HepG2 (cell line): ENCODE measurements around the gene L1CAM. TPM values are rescaled to one million over a fixed set of nuclear protein-coding genes. Genes with fewer than 3 reads are reported as not detected.
A peak's percentile ranks its signal among the peaks of the same experiment; 100 is the strongest.

Source experiments
- CHCHD3 ChIP-seq: sonication (generic); formaldehyde crosslinking; IDR thresholded peaks from 2 replicates; pipeline ENCODE4 v1.8.0; 2022; ENCODE audit warnings: mild to moderate bottlenecking, missing genetic modification reagents, moderate library complexity
- EED ChIP-seq: sonication (generic); formaldehyde crosslinking; IDR thresholded peaks from 2 replicates; pipeline ENCODE4 v1.5.0; 2020; ENCODE audit warnings: mild to moderate bottlenecking, missing genetic modification reagents
- ELF1 ChIP-seq: sonication (generic); formaldehyde crosslinking; IDR thresholded peaks from 2 replicates; pipeline ENCODE4 v1.4.0; 2020; ENCODE audit warnings: missing genetic modification reagents
- GATAD2A ChIP-seq: IDR thresholded peaks from 2 replicates; pipeline ENCODE4 v1.6.1; 2016
- GTF3A ChIP-seq: sonication (generic); formaldehyde crosslinking; conservative IDR thresholded peaks from 2 replicates; pipeline ENCODE4 v1.4.0; 2020; ENCODE audit warnings: mild to moderate bottlenecking, missing genetic modification reagents
- IKZF1 ChIP-seq: fragments of 450-650 bp; IDR thresholded peaks from 2 replicates; pipeline ENCODE4 v1.7.1; 2016
- MIER3 ChIP-seq: IDR thresholded peaks from 2 replicates; pipeline ENCODE4 v1.6.1; 2016; ENCODE audit warnings: missing compliant biosample characterization, borderline replicate concordance
- PPARG ChIP-seq: conservative IDR thresholded peaks from 2 replicates; pipeline ENCODE4 v1.6.1; 2016; ENCODE audit warnings: missing biosample characterization, missing genetic modification reagents
- RARA ChIP-seq: IDR thresholded peaks from 2 replicates; pipeline ENCODE4 v1.6.1; 2016; ENCODE audit warnings: missing genetic modification reagents, missing compliant biosample characterization
- SAFB2 ChIP-seq: sonication (generic); formaldehyde crosslinking; IDR thresholded peaks from 2 replicates; pipeline ENCODE4 v1.5.1; 2020; ENCODE audit warnings: missing genetic modification reagents, low read depth, mild to moderate bottlenecking, borderline replicate concordance
- TBX2 ChIP-seq: sonication (generic); formaldehyde crosslinking; IDR thresholded peaks from 2 replicates; pipeline ENCODE4 v1.5.0; 2020; ENCODE audit warnings: missing genetic modification reagents, mild to moderate bottlenecking, borderline replicate concordance
- U2AF2 ChIP-seq: fragments of 200-400 bp; formaldehyde crosslinking; IDR thresholded peaks from 2 replicates; pipeline ENCODE4 v1.6.1; 2017; ENCODE audit warnings: low read depth, mild to moderate bottlenecking, low read length
- ZBTB21 ChIP-seq: sonication (generic); formaldehyde crosslinking; IDR thresholded peaks from 2 replicates; pipeline ENCODE4 v1.4.0; 2020; ENCODE audit warnings: missing genetic modification reagents
- ZFP37 ChIP-seq: sonication (generic); formaldehyde crosslinking; IDR thresholded peaks from 2 replicates; pipeline ENCODE4 v1.4.0; 2020; ENCODE audit warnings: missing genetic modification reagents, borderline replicate concordance
- ZNF644 ChIP-seq: IDR thresholded peaks from 2 replicates; pipeline ENCODE4 v1.6.1; 2016; ENCODE audit warnings: low read depth
- ZNF777 ChIP-seq: sonication (generic); formaldehyde crosslinking; IDR thresholded peaks from 2 replicates; pipeline ENCODE4 v1.4.0; 2020; ENCODE audit warnings: missing genetic modification reagents
- ZNF816 ChIP-seq: sonication (generic); formaldehyde crosslinking; IDR thresholded peaks from 2 replicates; pipeline ENCODE4 v1.8.0; 2022; ENCODE audit warnings: missing genetic modification reagents, mild to moderate bottlenecking, borderline replicate concordance
- ZSCAN20 ChIP-seq: sonication (generic); formaldehyde crosslinking; IDR thresholded peaks from 2 replicates; pipeline ENCODE4 v1.4.0; 2020; ENCODE audit warnings: missing genetic modification reagents, mild to moderate bottlenecking, borderline replicate concordance
- ZSCAN22 ChIP-seq: sonication (generic); formaldehyde crosslinking; IDR thresholded peaks from 2 replicates; pipeline ENCODE4 v1.4.0; 2020; ENCODE audit warnings: mild to moderate bottlenecking, missing genetic modification reagents
- ZSCAN9 ChIP-seq: IDR thresholded peaks from 2 replicates; pipeline ENCODE4 v1.6.1; 2016; ENCODE audit warnings: borderline replicate concordance
- polyA plus RNA-seq, 8 experiments: library from polyadenylated mRNA; depleted of rRNA in 3 of 8; stranded (reverse) in 7 of 8; unstranded in 1 of 8; fragments of >200 nt; fragmentation: Illumina TruSeq in 4 of 8; extraction: Trizol in 4 of 8; gene quantifications; 2 replicates each; pipeline versions ENCODE4 v1.2.1 to v1.2.3, GENCODE V29; 2011 to 2016; ENCODE audit warnings: low read depth in 4 of 8, missing spikeins in 1 of 8, mixed read lengths in 1 of 8; ENCODE audit not compliant: insufficient read depth in 1 of 8
- total RNA-seq, 5 experiments: library from RNA; depleted of rRNA; stranded (reverse); fragments of >200 nt; fragmentation: Illumina TruSeq; extraction: Trizol; gene quantifications; 2 replicates each; pipeline ENCODE4 v1.2.3, GENCODE V29; 2016; ENCODE audit warnings: low read depth in 1 of 5
- TF ChIP-seq, protein P1 (sequence below): sonication (generic); formaldehyde crosslinking; IDR thresholded peaks from 2 replicates; pipeline ENCODE4 v1.8.0; 2022; ENCODE audit warnings: low read depth, missing genetic modification reagents
- TF ChIP-seq, protein P2 (sequence below): sonication (generic); formaldehyde crosslinking; conservative IDR thresholded peaks from 2 replicates; pipeline ENCODE4 v1.4.0; 2020; ENCODE audit warnings: missing genetic modification reagents
- TF ChIP-seq, protein P3 (sequence below): sonication (generic); formaldehyde crosslinking; IDR thresholded peaks from 2 replicates; pipeline ENCODE4 v1.9.0; 2021; ENCODE audit warnings: missing genetic modification reagents, borderline replicate concordance
- TF ChIP-seq, protein P4 (sequence below): sonication (generic); formaldehyde crosslinking; IDR thresholded peaks from 2 replicates; pipeline ENCODE4 v1.8.0; 2022; ENCODE audit warnings: mild to moderate bottlenecking, missing genetic modification reagents, moderate library complexity

Gene L1CAM
- total and polyA plus RNA-seq, 2 of the 13 experiments (the other 11 are each of a cell fraction or from before 2014, with no cell fraction given), result 1.4 to 2.0 TPM

DNA sequence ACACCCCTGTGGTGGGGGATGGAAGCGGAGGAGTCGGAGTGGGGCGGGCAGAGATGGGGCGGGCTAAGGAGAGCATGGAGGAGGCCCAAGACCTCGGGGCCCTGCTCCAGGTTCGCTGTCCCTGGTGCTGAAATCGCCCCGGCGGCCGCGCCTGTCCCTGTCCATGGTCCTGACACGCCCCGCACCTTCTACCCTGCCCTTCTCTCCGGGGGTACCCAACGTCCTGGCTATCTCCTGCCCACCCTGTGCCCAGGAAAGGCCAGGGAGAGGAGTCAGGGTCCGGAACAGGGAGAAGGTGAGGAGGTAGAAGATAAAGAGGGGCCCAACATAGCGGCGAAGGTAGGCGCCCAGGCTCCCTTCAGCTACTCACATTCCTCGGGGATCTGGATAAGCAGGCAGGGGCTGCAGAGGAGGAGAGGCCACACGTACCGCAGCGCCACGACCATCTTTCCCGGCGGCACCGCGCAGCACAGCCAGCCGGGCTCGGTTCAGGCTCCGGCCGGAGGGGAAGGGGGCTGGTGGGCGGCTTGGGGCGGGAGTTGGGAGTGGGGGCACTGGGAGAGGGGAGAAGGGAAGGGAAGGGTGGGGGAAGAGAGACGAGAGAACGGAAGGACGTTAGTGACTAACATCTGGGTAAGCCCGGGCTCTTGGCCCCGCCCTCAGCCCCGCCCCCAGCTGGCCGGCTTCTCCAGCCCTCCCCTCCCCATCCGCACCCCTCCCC, 10.4 kb downstream of the L1CAM start (continued):
- TF ChIP-seq, protein P1, sequence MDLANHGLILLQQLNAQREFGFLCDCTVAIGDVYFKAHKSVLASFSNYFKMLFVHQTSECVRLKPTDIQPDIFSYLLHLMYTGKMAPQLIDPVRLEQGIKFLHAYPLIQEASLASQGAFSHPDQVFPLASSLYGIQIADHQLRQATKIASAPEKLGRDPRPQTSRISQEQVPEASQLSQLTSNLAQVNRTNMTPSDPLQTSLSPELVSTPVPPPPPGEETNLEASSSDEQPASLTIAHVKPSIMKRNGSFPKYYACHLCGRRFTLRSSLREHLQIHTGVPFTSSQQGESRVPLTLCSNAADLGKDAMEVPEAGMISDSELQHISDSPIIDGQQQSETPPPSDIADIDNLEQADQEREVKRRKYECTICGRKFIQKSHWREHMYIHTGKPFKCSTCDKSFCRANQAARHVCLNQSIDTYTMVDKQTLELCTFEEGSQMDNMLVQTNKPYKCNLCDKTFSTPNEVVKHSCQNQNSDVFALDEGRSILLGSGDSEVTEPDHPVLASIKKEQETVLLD (CRISPR knock-in tag), result peak; percentile 91
- TF ChIP-seq U2AF2 (no peak), PPARG (CRISPR knock-in tag) (peak; percentile 95), SAFB2 (CRISPR knock-in tag) (peak; percentile 100), GTF3A (no peak), ZNF644 (CRISPR knock-in tag) (peak; percentile 90), GATAD2A (CRISPR knock-in tag) (peak; percentile 90), ZBTB21 (CRISPR knock-in tag) (peak; percentile 90), ZNF777 (CRISPR knock-in tag) (peak; percentile 93), ZSCAN22 (CRISPR knock-in tag) (peak; percentile 89), ZSCAN9 (CRISPR knock-in tag) (peak; percentile 100), ZSCAN20 (peak; percentile 100), MIER3 (CRISPR knock-in tag) (peak; percentile 99), RARA (CRISPR knock-in tag) (peak; percentile 94), IKZF1 (no peak), ZFP37 (peak; percentile 100), ZNF816 (peak; percentile 99), CHCHD3 (CRISPR knock-in tag) (peak; percentile 99), TBX2 (CRISPR knock-in tag) (peak; percentile 98), ELF1 (CRISPR knock-in tag) (peak; percentile 73), EED (peak; percentile 99)
- TF ChIP-seq, protein P2, sequence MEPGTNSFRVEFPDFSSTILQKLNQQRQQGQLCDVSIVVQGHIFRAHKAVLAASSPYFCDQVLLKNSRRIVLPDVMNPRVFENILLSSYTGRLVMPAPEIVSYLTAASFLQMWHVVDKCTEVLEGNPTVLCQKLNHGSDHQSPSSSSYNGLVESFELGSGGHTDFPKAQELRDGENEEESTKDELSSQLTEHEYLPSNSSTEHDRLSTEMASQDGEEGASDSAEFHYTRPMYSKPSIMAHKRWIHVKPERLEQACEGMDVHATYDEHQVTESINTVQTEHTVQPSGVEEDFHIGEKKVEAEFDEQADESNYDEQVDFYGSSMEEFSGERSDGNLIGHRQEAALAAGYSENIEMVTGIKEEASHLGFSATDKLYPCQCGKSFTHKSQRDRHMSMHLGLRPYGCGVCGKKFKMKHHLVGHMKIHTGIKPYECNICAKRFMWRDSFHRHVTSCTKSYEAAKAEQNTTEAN (CRISPR knock-in tag), result peak; percentile 99
- TF ChIP-seq, protein P3, sequence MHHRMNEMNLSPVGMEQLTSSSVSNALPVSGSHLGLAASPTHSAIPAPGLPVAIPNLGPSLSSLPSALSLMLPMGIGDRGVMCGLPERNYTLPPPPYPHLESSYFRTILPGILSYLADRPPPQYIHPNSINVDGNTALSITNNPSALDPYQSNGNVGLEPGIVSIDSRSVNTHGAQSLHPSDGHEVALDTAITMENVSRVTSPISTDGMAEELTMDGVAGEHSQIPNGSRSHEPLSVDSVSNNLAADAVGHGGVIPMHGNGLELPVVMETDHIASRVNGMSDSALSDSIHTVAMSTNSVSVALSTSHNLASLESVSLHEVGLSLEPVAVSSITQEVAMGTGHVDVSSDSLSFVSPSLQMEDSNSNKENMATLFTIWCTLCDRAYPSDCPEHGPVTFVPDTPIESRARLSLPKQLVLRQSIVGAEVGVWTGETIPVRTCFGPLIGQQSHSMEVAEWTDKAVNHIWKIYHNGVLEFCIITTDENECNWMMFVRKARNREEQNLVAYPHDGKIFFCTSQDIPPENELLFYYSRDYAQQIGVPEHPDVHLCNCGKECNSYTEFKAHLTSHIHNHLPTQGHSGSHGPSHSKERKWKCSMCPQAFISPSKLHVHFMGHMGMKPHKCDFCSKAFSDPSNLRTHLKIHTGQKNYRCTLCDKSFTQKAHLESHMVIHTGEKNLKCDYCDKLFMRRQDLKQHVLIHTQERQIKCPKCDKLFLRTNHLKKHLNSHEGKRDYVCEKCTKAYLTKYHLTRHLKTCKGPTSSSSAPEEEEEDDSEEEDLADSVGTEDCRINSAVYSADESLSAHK, result peak; percentile 98
- TF ChIP-seq, protein P4, sequence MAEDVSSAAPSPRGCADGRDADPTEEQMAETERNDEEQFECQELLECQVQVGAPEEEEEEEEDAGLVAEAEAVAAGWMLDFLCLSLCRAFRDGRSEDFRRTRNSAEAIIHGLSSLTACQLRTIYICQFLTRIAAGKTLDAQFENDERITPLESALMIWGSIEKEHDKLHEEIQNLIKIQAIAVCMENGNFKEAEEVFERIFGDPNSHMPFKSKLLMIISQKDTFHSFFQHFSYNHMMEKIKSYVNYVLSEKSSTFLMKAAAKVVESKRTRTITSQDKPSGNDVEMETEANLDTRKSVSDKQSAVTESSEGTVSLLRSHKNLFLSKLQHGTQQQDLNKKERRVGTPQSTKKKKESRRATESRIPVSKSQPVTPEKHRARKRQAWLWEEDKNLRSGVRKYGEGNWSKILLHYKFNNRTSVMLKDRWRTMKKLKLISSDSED (CRISPR knock-in tag), result peak; percentile 98
